LNCaP clone FGC (cell line): ENCODE data around the gene USP4.
A peak's percentile ranks its signal among the peaks of the same experiment; 100 is the strongest.

Experiments used
- DNase-seq: peaks from one replicate; pipeline ENCODE4 v3.0.0-alpha.2; 2011; ENCODE audit warnings: low read depth
- H3K4me3 ChIP-seq: 2 replicates; pipeline ENCODE4 v1.5.1; 2011; ENCODE audit warnings: mild to moderate bottlenecking, low read depth, low read length, control low read depth
- CTCF ChIP-seq: IDR thresholded peaks from 2 replicates; pipeline ENCODE4 v1.5.1; 2012; ENCODE audit warnings: mild to moderate bottlenecking; ENCODE audit not compliant: control insufficient read depth, insufficient read depth; ENCODE audit errors: extremely low read depth

The USP4 gene

GRCh38 chr3:49296781-49297411 is 43.0 kb downstream of the USP4 start:
- no peak overlapping the region for H3K4me3 ChIP-seq
- TF ChIP-seq CTCF = no peak
- DNase-seq = no peak

GRCh38 chr3:49295489-49296058 is 44.3 kb downstream of the USP4 start:
- no peak overlapping the region for H3K4me3 ChIP-seq
- TF ChIP-seq CTCF = peak; percentile 35
- no peak for DNase-seq

GRCh38 chr3:49294343-49294742 is 45.5 kb downstream of the USP4 start:
- no peak for TF ChIP-seq CTCF
- no peak overlapping the region for H3K4me3 ChIP-seq
- no peak for DNase-seq

- TF ChIP-seq CTCF = no peak
- H3K4me3 ChIP-seq = no peak overlapping the region
- DNase-seq = no peak
Measured at GRCh38 chr3:49283997-49284396, 55.9 kb downstream of the USP4 start.

DNA sequence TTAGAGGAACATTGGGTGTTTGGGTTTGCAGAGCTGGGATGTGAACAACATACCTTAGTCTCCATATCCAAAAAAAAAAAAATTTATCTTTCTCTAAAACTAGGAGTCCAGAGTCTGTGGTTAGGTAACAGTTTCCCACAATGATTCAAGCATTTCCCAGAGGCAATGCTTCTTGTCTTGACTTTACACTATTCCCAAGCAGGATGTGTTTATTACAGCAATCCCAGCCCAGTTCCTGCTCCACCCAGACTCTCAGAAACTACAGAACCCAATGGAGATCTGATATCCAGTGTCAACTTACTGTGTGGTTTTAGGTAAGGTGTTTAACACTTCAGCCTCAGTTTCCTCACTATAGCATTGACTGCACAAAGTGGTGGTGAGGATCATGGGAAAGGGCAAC is 60.5 kb downstream of the USP4 start:
- TF ChIP-seq CTCF = no peak

GRCh38 chr3:49278548-49278947 is 61.3 kb downstream of the USP4 start:
- no peak overlapping the region for H3K4me3 ChIP-seq
- no peak for TF ChIP-seq CTCF
- no peak for DNase-seq

More for the DNA sequence above, 60.5 kb downstream of the USP4 start:
- no peak for DNase-seq
- H3K4me3 ChIP-seq = no peak overlapping the region

- peak; percentile 44 for DNase-seq
- H3K4me3 ChIP-seq = peak overlapping the region; percentile 58
- no peak for TF ChIP-seq CTCF
Measured at GRCh38 chr3:49277383-49277775, 62.5 kb downstream of the USP4 start.
